Measurements from ENCODE around the gene HASPIN. TPM values are rescaled to one million over a fixed set of nuclear protein-coding genes. Genes with fewer than 3 reads are reported as not detected.

The HASPIN gene
- polyA plus RNA-seq, 3 donors: 0.05 TPM; not detected in 2

DNA sequence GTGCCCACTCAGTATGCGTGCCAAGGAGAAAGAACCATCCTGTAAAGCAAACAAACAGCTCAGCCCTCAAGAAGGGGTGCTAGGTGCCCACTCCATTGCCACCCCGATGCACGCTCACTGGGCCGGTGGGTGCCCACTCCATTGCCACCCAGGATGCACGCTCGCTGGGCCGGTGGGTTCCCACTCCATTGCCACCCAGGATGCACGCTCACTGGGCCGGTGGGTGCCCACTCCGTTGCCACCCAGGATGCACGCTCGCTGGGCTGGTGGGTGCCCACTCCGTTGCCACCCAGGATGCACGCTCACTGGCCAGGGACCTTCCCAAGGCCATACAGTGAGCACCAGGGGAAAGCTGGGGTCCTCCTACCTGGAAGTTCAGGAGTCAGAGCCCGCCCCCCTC lies 28.1 kb downstream of the HASPIN start:
- H3K36me3 Mint-ChIP-seq: no peaks in the 10 kb centered on the region
- H2AFZ ChIP-seq (ENCODE audit: insufficient read depth, low read depth, low read length, poor library complexity, severe bottlenecking): no peak overlapping the region
- H3K9ac ChIP-seq (ENCODE audit: insufficient read depth, low read length, poor library complexity, severe bottlenecking): no peak overlapping the region
- no peak for DNase-seq
- H3K9me3 ChIP-seq (replicated peaks in 1 of 2; ENCODE audit: control insufficient read depth in 1 of 2, insufficient read depth in 1 of 2, low read length in 2 of 2): no peaks in the 10 kb centered on the region
- no peaks in the 10 kb centered on the region for H3K79me2 ChIP-seq (ENCODE audit: insufficient read depth, low read length)
- H3K9me3 Mint-ChIP-seq: peaks cover 0 to 3% (median 0%) of the 10 kb centered on the region in 7 donors
- no peak overlapping the region for H3K4me3 ChIP-seq (replicated peaks in 1 of 3; ENCODE audit: low read depth in 2 of 3, low read length in 3 of 3)
- H3K4me1 Mint-ChIP-seq: peaks cover 20% of the 10 kb centered on the region
- TF ChIP-seq, protein P1, sequence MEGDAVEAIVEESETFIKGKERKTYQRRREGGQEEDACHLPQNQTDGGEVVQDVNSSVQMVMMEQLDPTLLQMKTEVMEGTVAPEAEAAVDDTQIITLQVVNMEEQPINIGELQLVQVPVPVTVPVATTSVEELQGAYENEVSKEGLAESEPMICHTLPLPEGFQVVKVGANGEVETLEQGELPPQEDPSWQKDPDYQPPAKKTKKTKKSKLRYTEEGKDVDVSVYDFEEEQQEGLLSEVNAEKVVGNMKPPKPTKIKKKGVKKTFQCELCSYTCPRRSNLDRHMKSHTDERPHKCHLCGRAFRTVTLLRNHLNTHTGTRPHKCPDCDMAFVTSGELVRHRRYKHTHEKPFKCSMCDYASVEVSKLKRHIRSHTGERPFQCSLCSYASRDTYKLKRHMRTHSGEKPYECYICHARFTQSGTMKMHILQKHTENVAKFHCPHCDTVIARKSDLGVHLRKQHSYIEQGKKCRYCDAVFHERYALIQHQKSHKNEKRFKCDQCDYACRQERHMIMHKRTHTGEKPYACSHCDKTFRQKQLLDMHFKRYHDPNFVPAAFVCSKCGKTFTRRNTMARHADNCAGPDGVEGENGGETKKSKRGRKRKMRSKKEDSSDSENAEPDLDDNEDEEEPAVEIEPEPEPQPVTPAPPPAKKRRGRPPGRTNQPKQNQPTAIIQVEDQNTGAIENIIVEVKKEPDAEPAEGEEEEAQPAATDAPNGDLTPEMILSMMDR (IDR thresholded peaks at IDR 0.05): no peak
- no peak overlapping the region for H3K27ac Mint-ChIP-seq
- H3K27me3 ChIP-seq (ENCODE audit: control insufficient read depth in 2 of 2, insufficient read depth in 2 of 2, low read length in 2 of 2): no peaks in the 10 kb centered on the region
- H3K36me3 ChIP-seq (replicated peaks in 1 of 2; ENCODE audit: control insufficient read depth in 1 of 2, insufficient read depth in 2 of 2, low read length in 2 of 2): no peaks in the 10 kb centered on the region
- H3K4me1 ChIP-seq (ENCODE audit: control insufficient read depth in 1 of 2, insufficient read depth in 2 of 2, low read length in 2 of 2): peaks cover 11 to 15% of the 10 kb centered on the region in 2 donors
- no peak overlapping the region for H3K27ac ChIP-seq (ENCODE audit: low read depth in 1 of 2, low read length in 2 of 2)
- H3K4me2 ChIP-seq (replicated peaks; ENCODE audit: extremely low read depth, low read length, poor library complexity, severe bottlenecking): no peak overlapping the region
- peaks cover 1 to 7% (median 6%) of the 10 kb centered on the region in 3 donors for H3K27me3 Mint-ChIP-seq (ENCODE audit: low read depth in 3 of 3)
- H3K4me3 Mint-ChIP-seq: no peak overlapping the region
- intact Hi-C loops (cut with micrococcal nuclease): no loop called here
- WGBS (ENCODE audit: insufficient coverage): 94% methylated on average over 15 of the region's 15 CpGs
- H4K20me1 ChIP-seq (ENCODE audit: insufficient read depth, low read length): no peaks in the 10 kb centered on the region

DNA sequence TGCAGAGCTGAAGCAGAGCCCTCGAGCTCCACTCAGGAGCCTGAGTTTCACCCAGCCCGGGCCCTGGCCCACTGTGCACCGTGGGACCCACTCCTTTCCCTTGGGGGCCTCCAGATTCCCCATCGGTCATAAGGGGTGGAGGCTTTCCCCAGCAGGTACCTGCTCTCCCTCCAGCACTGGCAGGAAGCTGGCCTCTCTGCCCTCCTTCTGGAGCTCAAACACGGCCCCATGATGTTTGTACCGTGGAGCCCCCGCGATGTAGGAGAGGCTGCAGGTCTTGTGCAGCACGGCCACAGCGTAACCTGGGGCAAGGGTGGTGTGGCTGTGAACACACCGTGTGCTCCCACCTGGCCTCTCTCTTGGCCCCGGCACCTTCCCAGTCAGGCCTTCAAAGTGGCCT lies 29.9 kb downstream of the HASPIN start:
- Mint-ChIP-seq H3K4me3 (no peak overlapping the region), H3K27me3 (ENCODE audit: low read depth in 3 of 3) (peaks cover 1 to 4% (median 4%) of the 10 kb centered on the region in 3 donors), H3K27ac (no peak overlapping the region), H3K36me3 (no peaks in the 10 kb centered on the region), H3K9me3 (peaks cover 0 to 3% (median 0%) of the 10 kb centered on the region in 7 donors), H3K4me1 (peaks cover 19% of the 10 kb centered on the region)
- intact Hi-C loops (cut with micrococcal nuclease): no loop called here
- DNase-seq: no peak
- TF ChIP-seq, protein P1 (IDR thresholded peaks at IDR 0.05): no peak
- Histone ChIP-seq H3K27ac (ENCODE audit: low read depth in 1 of 2, low read length in 2 of 2) (no peak overlapping the region), H3K79me2 (ENCODE audit: insufficient read depth, low read length) (no peaks in the 10 kb centered on the region), H3K27me3 (ENCODE audit: control insufficient read depth in 2 of 2, insufficient read depth in 2 of 2, low read length in 2 of 2) (no peaks in the 10 kb centered on the region), H3K4me2 (replicated peaks; ENCODE audit: extremely low read depth, low read length, poor library complexity, severe bottlenecking) (no peak overlapping the region), H3K9ac (ENCODE audit: insufficient read depth, low read length, poor library complexity, severe bottlenecking) (no peak overlapping the region), H4K20me1 (ENCODE audit: insufficient read depth, low read length) (no peaks in the 10 kb centered on the region), H3K36me3 (replicated peaks in 1 of 2; ENCODE audit: control insufficient read depth in 1 of 2, insufficient read depth in 2 of 2, low read length in 2 of 2) (no peaks in the 10 kb centered on the region), H2AFZ (ENCODE audit: insufficient read depth, low read depth, low read length, poor library complexity, severe bottlenecking) (no peak overlapping the region), H3K4me1 (ENCODE audit: control insufficient read depth in 1 of 2, insufficient read depth in 2 of 2, low read length in 2 of 2) (peaks cover 11 to 15% of the 10 kb centered on the region in 2 donors), H3K9me3 (replicated peaks in 1 of 2; ENCODE audit: control insufficient read depth in 1 of 2, insufficient read depth in 1 of 2, low read length in 2 of 2) (no peaks in the 10 kb centered on the region), H3K4me3 (replicated peaks in 1 of 3; ENCODE audit: low read depth in 2 of 3, low read length in 3 of 3) (no peak overlapping the region)
- 94% methylated on average over 7 of the region's 12 CpGs for WGBS (ENCODE audit: insufficient coverage)

Measured in CD14-positive monocyte (primary cell).